Stimulated activated CD8-positive, alpha-beta memory T cell treated with anti-CD3 and anti-CD28 coated beads, Interleukin-2, amount 100 ng/mL, for 1 hour (primary cell): Measurements from ENCODE around the gene PCSK5.
"Not testable (repeated sequence)": the region's sequence is repeated elsewhere in the genome, so short reads cannot be mapped to it uniquely, and the experiment has no call there.

Experiments used
- DNase-seq, 2 donors: peaks; one replicate each; pipeline ENCODE4 v3.0.0-alpha.2; 2020; ENCODE audit warnings: low read depth in 2 of 2

Gene PCSK5

DNA sequence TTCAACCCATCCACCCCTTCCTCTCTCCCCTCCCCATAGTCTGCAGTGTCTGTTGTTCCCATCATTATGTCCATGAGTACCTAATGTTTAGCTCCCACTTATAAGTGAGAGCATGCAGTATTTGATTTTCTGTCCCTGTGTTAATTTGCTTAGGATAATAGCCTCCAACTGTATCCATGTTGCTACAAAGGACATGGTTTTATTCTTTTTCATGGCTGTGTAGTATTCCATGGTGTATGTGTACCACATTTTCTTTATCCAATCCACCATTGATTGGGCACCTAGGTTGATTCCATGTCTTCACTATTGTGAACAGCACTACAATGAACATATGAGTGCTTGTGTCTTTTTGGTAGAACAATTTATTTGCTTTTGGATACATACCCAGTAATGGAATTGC is 187.1 kb downstream of the PCSK5 start:
- DNase-seq, result no peak

DNA sequence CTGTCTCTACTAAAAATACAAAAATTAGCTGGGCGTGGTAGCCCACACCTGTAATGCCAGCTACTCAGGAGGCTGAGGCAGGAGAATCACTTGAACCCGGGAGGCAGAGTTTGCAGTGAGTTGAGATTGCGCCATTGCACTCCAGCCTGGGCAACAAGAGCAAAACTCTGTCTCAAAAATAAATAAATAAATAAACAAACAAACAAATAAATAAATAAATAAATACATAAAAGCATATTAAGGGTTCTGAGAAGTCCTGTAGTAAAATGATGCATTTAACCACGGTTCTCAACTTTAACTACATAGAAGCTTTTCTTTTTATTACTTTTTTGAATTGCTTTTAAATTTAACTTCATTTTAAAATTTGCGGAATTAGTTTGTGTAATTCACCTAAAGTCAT is 190.8 kb downstream of the PCSK5 start:
- DNase-seq, result not testable (repeated sequence)

DNA sequence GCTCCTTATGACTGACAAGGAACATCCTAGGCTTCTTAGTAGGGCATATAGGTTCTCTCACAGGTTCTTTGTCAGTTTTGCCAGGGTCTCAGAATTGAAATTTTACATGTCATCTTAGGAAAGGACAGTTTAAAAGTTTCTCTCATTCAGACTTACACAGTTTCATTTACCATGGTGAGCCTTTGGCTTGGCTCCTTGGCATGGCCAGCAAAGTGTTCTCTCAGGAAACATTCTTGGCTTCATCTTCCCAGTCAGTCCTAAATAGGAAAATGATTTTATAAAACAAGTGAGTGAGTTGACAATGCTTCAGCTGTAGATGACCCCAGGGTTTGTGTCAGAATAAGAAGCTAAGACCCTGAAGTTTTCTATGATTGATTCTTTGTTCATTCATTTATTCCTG is 191.6 kb downstream of the PCSK5 start:
- DNase-seq, result no peak

DNA sequence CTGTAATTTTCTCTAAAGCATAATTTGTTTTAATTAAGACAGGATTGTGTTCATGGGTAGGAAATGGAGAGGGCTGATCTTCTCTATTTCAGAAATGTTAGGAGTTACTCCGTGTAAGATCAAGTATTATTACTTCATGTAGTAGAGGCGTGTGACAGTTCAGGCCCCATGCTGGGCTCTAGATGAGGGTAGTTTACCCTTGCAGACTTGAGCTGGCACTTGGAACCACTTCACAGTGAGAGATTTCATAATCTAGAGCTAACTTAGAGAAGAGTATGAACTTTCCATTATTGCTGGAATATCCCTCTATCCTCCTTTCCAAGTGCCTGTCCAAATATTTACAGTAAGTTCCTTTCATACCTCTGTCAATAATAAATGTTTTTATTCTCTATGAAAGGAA is 195.1 kb downstream of the PCSK5 start:
- DNase-seq, result no peak

DNA sequence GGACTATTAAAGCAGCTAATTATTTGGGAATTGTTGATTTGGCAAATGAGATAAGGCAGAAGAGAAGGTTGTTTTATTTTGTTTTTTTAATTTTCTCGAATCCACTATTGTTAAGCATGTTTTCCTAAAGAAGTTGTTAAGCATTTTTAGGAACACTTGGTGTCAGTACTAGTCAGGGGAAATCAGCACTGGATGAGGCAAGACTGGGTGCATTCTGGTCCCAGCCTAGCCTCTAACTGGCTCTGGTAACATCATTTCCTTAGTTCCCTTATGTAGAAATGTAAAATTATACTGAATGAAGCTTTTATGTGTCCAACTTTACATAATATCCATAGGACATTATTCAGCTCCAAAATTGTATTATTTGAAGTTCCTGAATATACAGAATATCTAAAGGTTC is 196.1 kb downstream of the PCSK5 start:
- DNase-seq, result no peak

DNA sequence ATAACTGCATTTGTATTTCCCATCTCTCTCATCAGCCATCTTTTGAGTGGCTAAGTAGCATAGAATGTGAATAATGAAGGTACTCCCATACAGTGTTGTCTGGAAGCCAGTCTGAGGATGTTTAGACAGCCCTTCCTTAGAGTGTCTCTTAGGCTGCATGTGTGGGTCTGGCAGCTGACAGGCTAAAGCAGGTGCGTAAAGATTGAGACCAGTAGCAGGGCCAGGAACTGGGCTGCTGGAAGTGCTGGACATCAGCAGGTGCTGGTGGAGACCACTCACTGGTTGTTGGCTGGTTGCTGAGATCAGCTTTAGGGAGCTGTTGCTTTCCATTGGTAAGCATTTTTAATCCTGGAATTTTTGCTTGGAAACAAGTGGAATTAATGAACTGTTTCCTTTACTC is 197.5 kb downstream of the PCSK5 start:
- no peak for DNase-seq

DNA sequence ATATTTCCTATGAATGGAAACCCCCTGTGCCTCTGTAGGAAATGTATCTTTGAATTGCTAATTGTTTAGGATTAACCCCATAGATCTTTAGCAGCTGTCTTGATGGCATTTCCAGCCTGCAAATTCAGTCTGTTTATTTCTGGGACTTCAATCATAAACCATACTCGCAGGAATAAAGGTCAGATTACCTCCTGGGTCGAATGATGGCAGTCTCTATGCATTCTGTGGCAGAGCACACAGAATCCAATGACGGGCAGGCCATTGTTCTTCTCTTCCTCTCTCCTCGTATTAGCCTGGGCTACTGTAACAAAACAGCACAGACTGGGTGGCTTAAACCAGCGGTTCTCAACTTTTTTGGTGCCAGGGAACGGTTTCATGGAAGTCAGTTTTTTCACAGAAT is 199.9 kb downstream of the PCSK5 start:
- no peak for DNase-seq

DNA sequence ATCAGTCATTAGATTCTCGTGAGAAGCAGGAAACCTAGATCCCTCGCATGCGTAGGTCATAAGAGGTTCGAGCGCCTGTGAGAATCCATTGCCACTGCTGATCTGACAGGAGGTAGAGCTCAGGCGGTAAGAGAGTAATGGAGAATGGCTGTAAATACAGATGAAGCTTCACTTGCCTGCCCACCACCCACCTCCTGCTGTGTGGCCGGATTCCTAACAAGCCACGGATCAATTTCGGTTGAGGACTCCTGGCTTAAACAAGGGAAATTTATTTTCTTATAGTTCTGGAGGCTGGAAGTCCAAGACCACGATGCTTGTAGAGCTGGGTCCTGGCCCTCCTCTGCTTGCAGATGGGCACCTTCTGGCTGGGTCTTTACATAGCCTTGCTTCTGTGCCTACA is 200.4 kb downstream of the PCSK5 start:
- DNase-seq, result no peak

DNA sequence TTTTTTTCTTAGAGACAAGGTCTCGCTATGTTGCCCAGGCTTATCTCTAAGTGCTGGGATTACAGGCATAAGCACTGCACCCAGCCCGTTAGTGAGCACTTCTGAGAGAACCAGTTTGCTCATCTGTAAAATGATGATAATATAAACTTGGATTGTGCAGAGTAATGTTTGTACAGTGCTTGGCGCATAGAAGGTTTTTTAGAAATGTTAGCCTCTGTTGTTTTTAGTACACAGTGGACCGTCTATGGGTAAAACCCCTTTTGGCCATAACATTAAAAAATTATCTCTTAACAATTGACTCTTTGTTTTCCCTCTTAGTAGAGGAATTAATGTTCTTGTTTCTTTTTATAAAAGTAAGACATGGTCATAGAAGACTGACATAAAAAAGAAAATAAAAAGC is 202.1 kb downstream of the PCSK5 start:
- no peak for DNase-seq

DNA sequence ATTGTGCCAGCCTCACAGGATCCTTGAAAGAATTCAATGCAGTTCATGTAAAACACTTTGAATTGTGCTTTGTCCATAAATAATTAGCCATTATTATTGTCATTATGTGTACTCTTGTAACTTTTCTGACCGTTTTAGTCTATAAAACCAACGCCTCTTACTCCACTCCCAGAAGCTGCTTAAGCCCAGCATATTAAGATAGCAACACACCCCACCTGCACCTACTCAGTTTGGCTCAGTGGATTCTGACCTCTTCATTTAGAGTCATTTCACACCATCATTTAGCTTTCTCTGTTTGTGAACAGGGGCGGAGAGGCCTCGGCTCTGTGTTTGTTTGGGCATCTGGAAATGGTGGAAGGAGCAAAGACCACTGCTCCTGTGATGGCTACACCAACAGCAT is 205.1 kb downstream of the PCSK5 start:
- no peak for DNase-seq

DNA sequence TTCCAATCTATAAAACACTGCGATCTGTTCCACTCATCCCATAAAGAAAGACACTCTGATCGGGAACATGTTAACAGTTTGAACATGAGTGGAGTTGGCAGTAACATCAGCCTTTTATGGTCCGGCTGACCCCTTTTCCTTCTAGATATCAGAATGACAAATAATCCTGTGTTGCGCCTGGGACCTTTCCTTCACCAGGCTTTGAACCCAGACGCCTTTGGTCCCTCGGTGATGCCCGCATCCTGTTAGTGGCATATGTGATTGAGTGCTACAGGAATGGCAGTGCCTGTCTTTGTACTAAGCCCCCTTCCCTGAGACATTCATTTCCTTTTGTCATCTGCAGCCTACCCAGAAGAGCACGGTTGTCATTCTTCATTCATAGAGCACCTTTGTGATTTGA is 209.0 kb downstream of the PCSK5 start:
- DNase-seq, result no peak

DNA sequence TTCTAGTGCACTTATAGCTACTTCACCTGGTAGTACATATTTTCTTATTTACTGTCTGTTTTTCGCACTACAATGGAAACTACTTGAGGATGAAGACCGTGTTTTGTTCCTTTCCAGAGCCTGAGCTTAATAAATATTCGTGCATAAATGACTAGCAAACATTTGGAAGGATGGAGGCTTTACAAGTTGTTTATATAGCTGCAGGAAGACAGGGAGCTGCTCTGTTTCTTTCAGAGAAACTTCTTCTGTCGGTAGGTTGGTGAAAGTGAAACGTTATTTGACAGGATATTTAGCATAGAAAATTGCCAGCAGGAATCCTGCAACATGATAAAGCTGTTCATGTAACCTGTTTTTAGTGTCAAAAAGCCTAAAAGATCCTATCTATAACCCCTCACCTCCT is 210.6 kb downstream of the PCSK5 start:
- DNase-seq, result no peak

DNA sequence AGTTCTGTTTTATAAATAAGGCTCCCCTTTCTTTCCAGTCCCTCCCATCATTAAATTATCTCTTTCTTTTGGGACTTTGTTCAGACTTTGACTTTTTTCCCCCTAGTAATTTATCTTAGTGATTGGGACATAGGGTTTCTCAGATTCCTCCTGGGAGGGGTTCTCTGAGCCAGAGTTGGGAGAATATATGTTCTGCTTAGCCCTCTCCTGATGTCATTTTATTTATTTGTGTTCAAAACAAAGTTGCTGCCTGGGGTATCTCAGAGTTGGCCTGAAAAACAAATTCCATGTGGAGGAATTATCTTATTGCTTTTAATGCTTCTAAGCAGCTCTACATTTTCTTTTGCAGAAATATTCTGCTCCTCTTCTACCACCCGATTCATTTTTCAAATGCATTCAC is 211.0 kb downstream of the PCSK5 start:
- DNase-seq, result no peak

DNA sequence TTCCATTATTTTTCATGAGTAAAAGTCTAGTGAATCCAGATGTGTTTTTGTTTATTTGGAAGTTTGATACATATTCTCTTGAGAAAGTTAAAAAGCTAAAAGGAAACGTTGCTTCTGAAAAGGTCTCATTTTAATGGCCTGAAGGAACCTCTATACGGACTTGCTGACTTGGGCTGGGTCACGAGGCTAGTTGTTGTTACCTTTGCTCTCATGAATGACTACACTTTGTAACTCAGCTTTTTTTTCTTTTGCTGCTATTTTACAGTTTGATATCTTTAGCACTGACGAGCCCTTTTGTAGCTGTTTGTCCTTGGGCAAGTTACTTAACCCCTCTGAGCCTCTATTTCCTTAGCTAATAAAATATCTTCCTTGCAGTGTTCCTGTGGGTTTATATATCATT is 211.5 kb downstream of the PCSK5 start:
- DNase-seq, result no peak

DNA sequence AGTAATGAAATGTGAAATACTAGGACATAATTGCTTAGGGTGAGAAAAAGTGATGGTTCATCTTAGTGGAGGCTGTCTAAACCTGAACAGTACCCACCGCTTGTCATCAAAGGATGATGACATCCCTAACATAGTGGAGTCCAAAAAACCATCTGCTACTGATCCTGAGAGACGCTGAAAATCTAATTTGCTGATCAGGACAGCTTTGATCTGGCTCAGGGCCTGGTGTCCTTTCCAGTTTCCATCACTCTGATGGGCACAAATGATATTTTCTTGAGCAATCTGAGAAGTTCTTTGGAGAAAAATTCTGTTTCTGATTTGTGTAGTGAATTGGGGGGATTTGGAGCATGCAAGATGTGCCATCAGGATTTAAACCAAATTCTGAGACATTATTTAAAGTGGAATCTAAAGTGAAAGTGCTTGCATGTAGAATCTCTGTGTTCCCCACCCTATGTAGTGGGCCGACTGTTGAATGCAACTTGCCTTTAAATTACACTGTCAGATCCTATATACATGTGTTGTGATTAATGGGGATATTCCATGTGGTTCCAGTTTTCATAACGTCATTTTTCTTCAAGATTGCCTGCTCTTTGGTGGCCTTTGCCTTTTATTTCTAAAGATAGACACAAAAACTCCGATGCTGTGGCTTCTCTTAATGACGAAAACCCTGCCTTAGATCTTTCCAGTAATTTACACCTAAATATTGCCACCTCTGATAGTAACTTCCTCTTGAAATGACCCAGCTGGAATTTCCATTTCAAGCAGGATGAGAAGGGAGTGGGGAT is 213.2 kb downstream of the PCSK5 start:
- no peak for DNase-seq

DNA sequence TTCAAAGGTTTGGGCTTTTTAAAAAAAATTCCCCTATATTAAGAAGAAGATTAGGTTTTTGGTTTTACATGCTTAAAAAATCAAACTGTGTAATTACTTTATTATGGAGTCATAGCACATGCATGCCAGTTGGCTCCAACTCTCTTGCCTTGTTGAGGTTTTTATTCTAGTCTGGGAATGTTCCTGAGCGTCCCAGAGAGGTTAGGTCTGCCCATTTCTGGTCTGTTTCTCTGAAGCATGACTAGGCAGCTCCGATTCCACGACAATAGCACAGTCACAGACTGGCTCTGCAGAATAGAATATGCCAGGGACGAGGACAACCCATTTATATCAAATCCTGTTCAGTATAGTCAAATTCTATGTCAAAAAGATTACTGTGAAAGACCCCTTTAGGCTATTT is 217.0 kb downstream of the PCSK5 start:
- DNase-seq, result no peak

DNA sequence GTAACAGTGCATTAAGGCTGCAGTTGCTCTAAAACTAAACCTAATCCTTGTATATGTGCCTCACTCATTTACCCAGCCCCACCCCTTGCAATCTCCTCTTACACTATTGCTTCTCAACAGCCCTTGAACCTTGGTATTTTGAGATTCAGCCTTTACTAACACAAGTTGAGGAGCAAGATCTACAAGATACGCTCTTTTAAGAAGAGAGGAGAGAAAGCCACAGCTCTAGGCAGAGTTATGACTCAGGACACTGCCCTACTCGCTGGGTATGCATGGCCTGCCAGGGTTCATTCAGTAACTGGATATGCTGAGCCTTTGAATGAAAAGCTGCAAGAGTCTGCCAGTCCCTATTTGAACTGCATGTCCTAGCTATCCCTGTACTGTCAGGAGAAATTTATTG is 219.5 kb downstream of the PCSK5 start:
- DNase-seq, result no peak

DNA sequence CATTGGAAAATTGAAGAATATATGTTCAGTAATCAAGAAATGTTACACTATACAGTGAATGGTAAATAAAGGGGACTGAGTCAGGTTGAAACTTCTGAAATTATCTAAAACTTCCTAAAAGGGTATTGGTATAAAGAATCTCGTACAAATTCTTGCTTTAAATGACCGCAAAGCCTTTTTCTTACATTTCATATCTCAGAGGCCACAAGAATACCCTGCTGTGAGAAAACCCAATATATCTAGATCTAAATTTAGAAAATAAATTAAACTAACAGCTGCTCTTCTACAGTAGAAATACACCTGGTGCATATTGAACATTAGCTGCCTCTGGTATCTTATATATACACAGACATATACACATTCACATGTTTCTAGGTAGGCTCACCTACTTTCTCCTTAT is 221.7 kb downstream of the PCSK5 start:
- no peak for DNase-seq

DNA sequence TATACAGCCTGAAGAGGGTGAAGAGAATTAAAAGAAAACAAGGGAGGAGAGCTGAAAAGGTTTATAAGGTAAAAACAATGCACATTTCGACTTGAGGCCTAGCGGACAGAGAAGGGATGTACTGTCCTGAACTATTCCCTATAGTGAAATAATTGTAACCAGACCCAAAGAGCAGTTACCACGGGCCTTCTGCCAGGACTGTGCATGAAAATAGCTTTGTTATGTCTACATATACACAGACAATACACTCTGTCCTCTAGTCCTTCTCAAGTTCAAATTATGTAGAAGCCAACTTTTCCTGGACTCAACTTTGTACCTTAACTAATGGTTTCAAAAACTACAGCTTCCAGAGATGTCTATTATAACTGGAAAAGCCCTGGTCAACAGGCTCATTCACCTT is 223.7 kb downstream of the PCSK5 start:
- no peak for DNase-seq

DNA sequence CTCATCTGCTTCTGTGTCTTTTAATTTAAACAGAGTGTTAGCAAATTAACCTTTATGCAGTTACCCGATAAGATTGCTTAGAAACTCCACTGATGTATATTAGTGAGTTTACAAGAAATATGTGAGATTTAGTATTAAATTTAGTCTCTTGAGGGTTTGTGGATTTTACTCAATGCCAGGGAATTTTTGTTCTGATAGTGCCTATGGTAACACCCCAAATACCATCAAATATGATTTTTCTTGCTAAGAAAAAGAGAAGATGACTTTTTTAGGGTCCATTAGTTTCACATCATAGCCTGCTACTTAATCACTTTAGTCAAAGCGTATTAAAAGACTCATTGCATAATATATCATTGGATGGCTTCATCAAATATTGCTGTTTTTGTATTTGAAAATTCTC is 224.9 kb downstream of the PCSK5 start:
- no peak for DNase-seq

DNA sequence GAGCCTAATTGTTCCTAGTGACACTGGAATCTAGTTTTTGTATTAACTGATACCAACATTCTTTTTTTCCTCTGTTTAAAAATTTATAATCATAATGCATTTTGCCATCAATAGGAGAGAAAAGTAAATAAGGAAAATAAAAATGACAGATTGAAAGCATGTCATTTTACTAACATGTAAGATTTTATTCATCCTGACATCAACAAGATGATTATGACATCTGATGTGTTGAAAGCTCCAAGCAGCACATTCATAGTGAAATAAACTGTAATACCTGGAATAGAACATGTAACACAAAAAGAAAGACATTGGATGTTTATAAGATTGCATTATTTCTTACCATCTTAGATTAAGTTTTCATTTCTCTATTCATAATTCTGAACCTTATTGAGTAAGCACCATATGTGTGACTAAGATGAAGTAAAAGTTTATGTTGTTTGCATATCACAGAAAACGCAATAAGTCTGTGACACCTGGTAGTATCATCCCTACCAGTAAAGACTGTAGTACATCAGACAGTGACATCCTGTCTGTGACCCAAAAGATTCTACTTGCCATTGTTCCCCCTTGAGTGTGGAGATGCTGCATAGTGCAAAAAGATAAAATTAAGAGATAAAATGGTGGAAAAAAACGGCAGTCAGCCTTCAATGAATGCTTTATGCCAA is 225.6 kb downstream of the PCSK5 start:
- DNase-seq, result no peak

DNA sequence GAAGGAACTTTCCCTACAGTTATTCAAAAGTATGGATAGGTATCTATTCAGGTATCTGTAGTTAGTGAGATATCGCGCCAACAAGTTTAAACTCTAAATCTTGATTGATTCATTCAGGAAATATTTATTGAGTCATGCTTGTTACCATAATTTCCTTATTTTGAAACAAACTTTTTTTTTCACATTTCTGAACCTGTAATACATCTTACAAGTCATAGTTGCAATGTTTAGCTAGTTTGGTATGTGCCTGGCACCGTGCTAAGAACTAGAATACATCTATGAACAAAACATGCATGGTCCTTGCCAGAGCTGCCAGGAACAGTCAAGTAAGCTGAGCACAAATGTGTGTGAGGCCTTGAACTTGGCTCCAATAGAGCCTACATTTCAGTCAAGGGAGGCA is 226.4 kb downstream of the PCSK5 start:
- DNase-seq, result no peak

DNA sequence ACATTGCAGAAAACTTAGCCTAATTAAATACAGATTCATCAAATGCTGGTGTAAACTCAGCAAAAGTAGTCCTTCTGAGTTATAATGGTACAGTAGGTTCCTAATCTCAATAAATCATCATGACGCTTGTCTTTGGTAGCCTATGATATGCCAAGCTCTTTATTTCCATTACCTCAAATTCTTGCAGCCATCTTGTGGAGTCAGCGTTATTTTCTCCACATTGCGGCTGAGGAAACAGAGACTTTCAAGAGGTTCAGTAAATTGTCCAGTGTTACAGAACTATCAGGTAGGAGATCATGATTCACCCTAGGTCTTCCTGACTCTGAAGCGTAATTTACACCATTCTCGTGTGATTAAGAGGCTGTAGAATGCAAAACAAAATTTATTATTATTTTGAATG is 237.2 kb downstream of the PCSK5 start:
- no peak for DNase-seq

DNA sequence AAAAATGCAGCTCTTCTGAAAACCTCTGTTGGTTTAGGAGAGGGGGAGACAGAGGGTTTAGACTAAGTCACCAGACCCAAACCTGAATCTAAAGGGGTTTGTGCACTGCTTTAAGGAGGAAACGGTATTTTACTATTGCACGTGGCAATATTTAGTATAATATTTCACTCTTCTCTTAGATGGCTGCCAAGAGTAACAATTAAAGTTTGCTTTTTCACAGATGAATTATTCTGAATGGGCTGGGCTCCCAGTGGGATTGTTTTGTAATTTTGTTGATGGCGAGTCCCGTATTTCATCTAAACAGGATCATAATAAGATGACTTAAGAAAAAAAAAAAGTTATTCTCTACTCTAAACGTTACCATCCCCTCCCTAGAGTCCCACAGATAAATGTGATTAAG is 245.4 kb downstream of the PCSK5 start:
- DNase-seq, result no peak
